Spleen (tissue), 11 donors: ENCODE measurements around the gene ZNF785. TPM values are rescaled to one million over a fixed set of nuclear protein-coding genes. Genes with fewer than 3 reads are reported as not detected.
"Not testable (repeated sequence)": the region's sequence is repeated elsewhere in the genome, so short reads cannot be mapped to it uniquely, and the experiment has no call there.

Source experiments
- DNase-seq: peaks from one replicate; pipeline ENCODE4 v3.0.0-alpha.2; 2020
- H3K27ac ChIP-seq, 8 donors: fragments of 200-600 bp; sonication (generic) in 7 of 8; 1 replicate in 4 of 8; 2 replicates in 4 of 8; pipeline versions ENCODE4 v1.5.0 to v1.8.0; 2016 to 2021; ENCODE audit warnings: inconsistent platforms in 4 of 8, mild to moderate bottlenecking in 4 of 8, moderate library complexity in 1 of 8
- H3K27me3 ChIP-seq, 7 donors: fragments of 200-600 bp; sonication (generic) in 6 of 7; replicated peaks in 1 of 7; 1 replicate in 4 of 7; 2 replicates in 3 of 7; pipeline versions ENCODE4 v1.5.0 to v1.8.0; 2016 to 2021; ENCODE audit warnings: inconsistent platforms in 3 of 7, mild to moderate bottlenecking in 1 of 7
- H3K36me3 ChIP-seq, 6 donors: fragments of 200-600 bp; sonication (generic) in 5 of 6; 1 replicate in 4 of 6; 2 replicates in 2 of 6; pipeline versions ENCODE4 v1.5.0 to v1.8.0; 2016 to 2021; ENCODE audit warnings: inconsistent platforms in 2 of 6
- H3K4me1 ChIP-seq, 6 donors: fragments of 200-600 bp; sonication (generic) in 5 of 6; 1 replicate in 3 of 6; 2 replicates in 3 of 6; pipeline versions ENCODE4 v1.5.0 to v1.8.0; 2016 to 2021; ENCODE audit warnings: inconsistent platforms in 3 of 6
- H3K4me3 ChIP-seq, 8 donors: fragments of 200-600 bp; sonication (generic) in 7 of 8; 1 replicate in 4 of 8; 2 replicates in 4 of 8; pipeline versions ENCODE4 v1.5.0 to v1.8.0; 2016 to 2021; ENCODE audit warnings: inconsistent platforms in 4 of 8, mild to moderate bottlenecking in 4 of 8, moderate library complexity in 2 of 8
- H3K9me3 ChIP-seq, 8 donors: fragments of 200-600 bp; sonication (generic) in 7 of 8; 1 replicate in 4 of 8; 2 replicates in 4 of 8; pipeline versions ENCODE4 v1.5.0 to v1.8.0; 2016 to 2021; ENCODE audit warnings: inconsistent platforms in 4 of 8
- POLR2A ChIP-seq, 3 donors: fragments of 450-650 bp; IDR thresholded peaks; one replicate each; pipeline ENCODE4 v1.5.1; 2017; ENCODE audit warnings: antibody characterized with exemption in 3 of 3, mild to moderate bottlenecking in 1 of 3
- POLR2AphosphoS5 ChIP-seq, 3 donors: sonication (generic); formaldehyde crosslinking; IDR thresholded peaks; one replicate each; pipeline ENCODE4 v1.5.1; 2017; ENCODE audit warnings: antibody characterized with exemption in 3 of 3
- WGBS, 5 donors: extraction: QIAGEN DNeasy Blood & Tissue Kit in 3 of 5; methylation state at CpG; one replicate each; pipeline versions ENCODE4 v1.1.5 to v1.1.7; 2013 to 2018; 5-methylcytosine and 5-hydroxymethylcytosine counted together
- intact Hi-C: fragments of 100-400 bp; cut with DNase I; formaldehyde crosslinking; loops from one replicate; pipeline ENCODE4 v1.15.0; 2023; ENCODE audit warnings: low total_unique reads
- polyA plus RNA-seq, 3 donors: library from polyadenylated mRNA; stranded (reverse); fragments of 200-250 nt; gene quantifications; one replicate each; pipeline ENCODE4 v1.2.1, GENCODE V29; 2013
- total RNA-seq, 7 donors: library from RNA; depleted of rRNA in 3 of 7; stranded (reverse); fragments of >200 nt in 3 of 7; fragmentation: NEBNext Ultra II Directional in 4 of 7; extraction: Animal tissue kit (Norgen Biotek cat#: 25700) in 4 of 7; gene quantifications; one replicate each; pipeline versions ENCODE4 v1.1.0 to v1.2.1, GENCODE V29; 2016 to 2021
- TF ChIP-seq, protein P1 (sequence below), 11 experiments: fragments of 200-600 bp in 7 of 11; fragments of 450-650 bp in 4 of 11; sonication (generic) in 4 of 11; IDR thresholded peaks in 8 of 11; conservative IDR thresholded peaks in 3 of 11; 1 replicate in 7 of 11; 2 replicates in 4 of 11; pipeline versions ENCODE4 v1.4.0 to v1.8.0; 2016 to 2021; ENCODE audit warnings: antibody characterized with exemption in 11 of 11, inconsistent platforms in 4 of 11, mild to moderate bottlenecking in 1 of 11
- donor health status: healthy with polysubstance abuse.
- donor health status: DM: no; HTN: no; CAD: no; lungs with moderate emphysema.
- donor health status: DM: no; HTN: no; CAD: no.
- donor health status: Bipolar disorder and iron deficiency.
- donor health status: healthy.
- donor health status: DM: no; HTN: no; CAD: no.
- donor health status: DM: yes; HTN: yes; CAD: no.

Gene ZNF785
- total and polyA plus RNA-seq, 10 donors, result 3.1 to 22.1 (median 17.3) TPM

DNA sequence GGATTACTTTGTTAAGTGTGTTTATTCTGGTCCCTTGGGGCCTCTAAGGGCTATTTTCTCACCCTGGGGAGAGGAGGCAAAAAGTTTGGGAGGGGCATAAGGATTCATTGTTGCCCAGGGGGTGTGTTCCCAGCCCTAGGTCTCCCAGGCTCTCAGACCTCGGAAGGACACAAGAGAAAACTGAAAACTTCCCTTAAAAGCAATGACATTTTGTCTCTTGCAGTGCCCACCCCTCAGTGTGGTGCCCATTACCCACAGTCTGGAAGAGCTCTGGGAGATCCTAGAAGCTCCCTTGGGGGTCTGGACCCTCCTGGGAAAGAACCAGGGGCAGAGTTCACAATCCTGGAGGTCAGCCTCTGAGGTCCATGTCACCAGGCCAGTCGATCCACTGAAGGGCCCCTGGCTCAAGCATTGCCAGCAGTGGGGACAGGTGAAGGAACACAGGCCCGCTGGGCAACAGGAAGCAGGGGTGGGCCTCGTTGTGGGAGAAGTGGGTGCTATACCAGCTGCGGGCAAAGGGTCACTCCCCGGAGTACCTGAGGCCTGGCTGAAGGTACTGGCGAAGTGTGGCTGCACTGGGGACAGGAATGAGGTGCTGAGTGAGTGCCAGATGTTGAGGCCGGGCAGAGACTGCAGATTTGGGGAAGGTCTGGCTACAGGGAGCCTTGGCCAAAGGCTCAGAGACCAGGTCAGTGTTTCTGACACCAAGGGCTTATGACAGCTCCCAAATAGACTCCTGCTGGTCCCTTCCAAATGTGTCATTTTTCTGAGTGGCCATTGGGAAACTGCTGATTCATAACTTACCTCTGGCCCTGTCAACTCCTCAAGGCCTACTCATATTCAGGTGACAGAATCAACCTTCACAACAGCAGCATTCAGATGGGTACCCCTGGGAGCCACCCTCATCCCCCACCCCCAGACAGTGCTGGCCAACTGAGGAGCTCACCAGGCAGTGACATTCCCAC is 46.2 kb downstream of the ZNF785 start:
- Histone ChIP-seq H3K27ac (no peak overlapping the region), H3K36me3 (no peaks in the 10 kb centered on the region), H3K27me3 (no peaks in the 10 kb centered on the region), H3K9me3 (no peaks in the 10 kb centered on the region), H3K4me1 (peaks cover 0 to 21% (median 17%) of the 10 kb centered on the region in 6 donors), H3K4me3 (no peak overlapping the region)
- 79 to 91% (median 87%) methylated on average over 8 of the region's 8 CpGs for WGBS, 5 donors
- TF ChIP-seq, protein P1, sequence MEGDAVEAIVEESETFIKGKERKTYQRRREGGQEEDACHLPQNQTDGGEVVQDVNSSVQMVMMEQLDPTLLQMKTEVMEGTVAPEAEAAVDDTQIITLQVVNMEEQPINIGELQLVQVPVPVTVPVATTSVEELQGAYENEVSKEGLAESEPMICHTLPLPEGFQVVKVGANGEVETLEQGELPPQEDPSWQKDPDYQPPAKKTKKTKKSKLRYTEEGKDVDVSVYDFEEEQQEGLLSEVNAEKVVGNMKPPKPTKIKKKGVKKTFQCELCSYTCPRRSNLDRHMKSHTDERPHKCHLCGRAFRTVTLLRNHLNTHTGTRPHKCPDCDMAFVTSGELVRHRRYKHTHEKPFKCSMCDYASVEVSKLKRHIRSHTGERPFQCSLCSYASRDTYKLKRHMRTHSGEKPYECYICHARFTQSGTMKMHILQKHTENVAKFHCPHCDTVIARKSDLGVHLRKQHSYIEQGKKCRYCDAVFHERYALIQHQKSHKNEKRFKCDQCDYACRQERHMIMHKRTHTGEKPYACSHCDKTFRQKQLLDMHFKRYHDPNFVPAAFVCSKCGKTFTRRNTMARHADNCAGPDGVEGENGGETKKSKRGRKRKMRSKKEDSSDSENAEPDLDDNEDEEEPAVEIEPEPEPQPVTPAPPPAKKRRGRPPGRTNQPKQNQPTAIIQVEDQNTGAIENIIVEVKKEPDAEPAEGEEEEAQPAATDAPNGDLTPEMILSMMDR (IDR thresholded peaks at IDR 0.05 in 8 of 11, conservative IDR thresholded peaks at IDR 0.05 in 3 of 11), result no peak
- TF ChIP-seq POLR2AphosphoS5 (IDR thresholded peaks at IDR 0.05), result no peak
- intact Hi-C loops, result no loop called here
- DNase-seq, result no peak

DNA sequence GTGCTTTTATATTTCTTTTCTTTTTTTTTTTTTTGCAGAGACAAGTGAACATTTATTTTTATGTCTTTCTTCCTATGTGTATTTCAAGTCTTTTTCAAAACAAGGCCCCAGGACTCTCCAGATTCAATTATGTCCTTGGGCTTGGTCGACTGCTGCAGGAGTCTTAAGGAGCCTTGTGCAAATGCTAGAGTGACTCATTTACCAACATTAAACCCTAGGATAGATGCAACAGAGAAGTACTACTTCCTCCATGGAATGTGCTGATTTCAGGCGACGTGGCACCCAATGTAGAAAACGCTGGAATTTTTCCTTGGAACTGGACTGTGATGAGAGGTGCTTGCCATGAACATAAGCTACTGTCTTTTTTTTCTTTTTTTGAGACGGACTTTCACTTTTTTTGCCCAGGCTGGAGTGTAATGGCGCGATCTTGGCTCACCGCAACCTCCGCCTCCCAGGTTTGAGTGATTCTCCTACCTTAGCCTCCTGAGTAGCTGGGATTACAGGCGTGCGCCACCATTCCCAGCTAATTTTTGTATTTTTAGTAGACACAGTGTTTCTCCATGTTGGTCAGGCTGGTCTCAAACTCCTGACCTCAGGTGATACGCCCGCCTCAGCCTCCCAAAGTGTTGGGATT is 49.0 kb downstream of the ZNF785 start:
- DNase-seq, H3K9me3 ChIP-seq, H3K27me3 ChIP-seq, H3K4me3 ChIP-seq, intact Hi-C loops: not testable (repeated sequence)
- 87 to 95% (median 91%) methylated on average over 13 of the region's 13 CpGs for WGBS, 5 donors
- H3K27ac ChIP-seq, result peak overlapping the region in 7 of 8 donors; percentile 93 to 96 (median 96)
- peaks cover 7 to 47% (median 32%) of the 10 kb centered on the region in 6 donors for H3K4me1 ChIP-seq
- peaks cover 0 to 17% (median 13%) of the 10 kb centered on the region in 6 donors for H3K36me3 ChIP-seq

GRCh38 chr16:30535777-30536190 is 49.7 kb downstream of the ZNF785 start:
- Histone ChIP-seq H3K36me3 (peaks cover 0 to 24% (median 18%) of the 10 kb centered on the region in 6 donors), H3K27ac (peak overlapping the region; percentile 86 to 96 (median 96)), H3K9me3 (no peaks in the 10 kb centered on the region), H3K4me1 (peaks cover 7 to 54% (median 32%) of the 10 kb centered on the region in 6 donors), H3K4me3 (peak overlapping the region; percentile 62 to 85 (median 74)), H3K27me3 (no peaks in the 10 kb centered on the region)
- TF ChIP-seq, protein P1 (IDR thresholded peaks at IDR 0.05 in 8 of 11, conservative IDR thresholded peaks at IDR 0.05 in 3 of 11), result peak; percentile 23 to 80 (median 67)
- TF ChIP-seq POLR2AphosphoS5 (IDR thresholded peaks at IDR 0.05) (peak; percentile 52 to 69 (median 63)), POLR2A (IDR thresholded peaks at IDR 0.05) (no peak)
- peak; percentile 91 for DNase-seq
- intact Hi-C loops, result no loop called here
- WGBS, 5 donors, result 20 to 25% (median 22%) methylated on average over 12 of the region's 12 CpGs

GRCh38 chr16:30535106-30535776 is 50.3 kb downstream of the ZNF785 start:
- peak overlapping the region; percentile 62 to 85 (median 74) for H3K4me3 ChIP-seq
- TF ChIP-seq POLR2AphosphoS5 (IDR thresholded peaks at IDR 0.05), result no peak
- no peak for TF ChIP-seq POLR2A (IDR thresholded peaks at IDR 0.05)
- TF ChIP-seq, protein P1 (IDR thresholded peaks at IDR 0.05 in 8 of 11, conservative IDR thresholded peaks at IDR 0.05 in 3 of 11), result no peak
- H3K4me1 ChIP-seq, result peaks cover 7 to 60% (median 32%) of the 10 kb centered on the region in 6 donors
- H3K27me3 ChIP-seq, result no peaks in the 10 kb centered on the region
- no peaks in the 10 kb centered on the region for H3K9me3 ChIP-seq
- WGBS, 5 donors, result 2 to 3% (median 3%) methylated on average over 18 of the region's 18 CpGs
- intact Hi-C loops, result no loop called here
- H3K27ac ChIP-seq, result peak overlapping the region; percentile 86 to 96 (median 96)
- peaks cover 0 to 29% (median 20%) of the 10 kb centered on the region in 6 donors for H3K36me3 ChIP-seq
- no peak for DNase-seq
